ENCODE results near the gene FNBP1. TPM values are rescaled to one million over a fixed set of nuclear protein-coding genes. Genes with fewer than 3 reads are reported as not detected.
"Not testable (repeated sequence)": the region's sequence is repeated elsewhere in the genome, so short reads cannot be mapped to it uniquely, and the experiment has no call there.

The FNBP1 gene
- total RNA-seq, 8 experiments from 2014 or later, result 18.1 to 85.3 (median 29.3) TPM

DNA sequence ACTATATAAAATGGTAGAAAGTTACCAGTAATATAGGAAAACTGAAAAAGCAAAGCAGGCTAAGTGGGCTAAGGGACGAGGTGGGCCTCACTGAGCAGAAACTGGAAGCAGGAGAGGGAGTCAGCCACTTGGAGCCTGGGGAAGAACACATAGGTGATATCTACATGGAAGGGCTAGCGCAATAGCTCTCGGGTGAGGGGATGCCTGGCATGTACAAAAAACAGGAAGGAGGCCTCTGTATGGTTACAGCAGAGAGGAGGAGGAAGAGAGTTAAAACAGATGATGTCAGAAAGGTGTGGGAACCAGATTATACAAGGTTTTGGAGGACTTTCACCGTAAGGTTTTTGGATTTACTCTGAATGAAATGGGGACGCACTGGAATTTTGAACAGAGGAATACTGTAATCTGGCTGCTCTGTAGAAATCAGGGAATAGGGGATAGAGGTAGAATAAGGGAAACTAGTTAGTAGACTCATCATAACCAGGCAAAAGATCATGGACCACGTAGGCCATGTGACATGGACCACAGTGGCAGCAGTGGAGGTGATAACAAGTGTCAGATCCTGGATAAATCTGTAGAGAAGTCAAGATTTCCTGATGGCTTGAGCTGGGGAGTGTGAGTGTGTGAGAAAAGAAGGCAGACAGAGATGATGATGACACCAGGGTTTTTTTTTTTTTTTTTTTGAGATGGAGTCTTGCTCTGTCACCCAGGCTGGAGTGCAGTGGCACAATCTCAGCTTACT lies 52.5 kb downstream of the FNBP1 start:
- 73 to 100% (median 84%) methylated on average over 1 to 5 of the region's 6 CpGs for WGBS, 10 experiments
- Histone ChIP-seq H3K4me3 (no peak overlapping the region), H3K27ac (no peak overlapping the region), H3K4me1 (replicated peaks in 1 of 2) (no peaks in the 10 kb centered on the region)
- no peak for ATAC-seq (replicated peaks in 6 of 8)
- in situ Hi-C loops (cut with MboI; ENCODE audit: low pct_unique_long_range_greater_than_20kb in 2 of 9, low sequenced_read_pairs in 9 of 9, unreplicated experiment in 9 of 9), result no loop called here

GRCh38 chr9:129989740-129990139 lies 53.2 kb downstream of the FNBP1 start:
- 0 to 100% (median 80%) methylated on average over 1 to 4 of the region's 7 CpGs; no CpG with 5 or more reads in 2 of the 10 experiments for WGBS, 10 experiments
- Histone ChIP-seq H3K4me3 (no peak overlapping the region), H3K4me1 (replicated peaks in 1 of 2) (no peaks in the 10 kb centered on the region), H3K27ac (no peak overlapping the region)
- in situ Hi-C loops (cut with MboI; ENCODE audit: low pct_unique_long_range_greater_than_20kb in 2 of 9, low sequenced_read_pairs in 9 of 9, unreplicated experiment in 9 of 9), result no loop called here
- peak in 3 of 8 experiments; percentile 16 to 67 (median 57) for ATAC-seq (replicated peaks in 6 of 8)

GRCh38 chr9:129989362-129989708 lies 53.7 kb downstream of the FNBP1 start:
- no peak for ATAC-seq (replicated peaks in 6 of 8)
- no peak overlapping the region for H3K4me3 ChIP-seq
- in situ Hi-C loops (cut with MboI; ENCODE audit: low pct_unique_long_range_greater_than_20kb in 2 of 9, low sequenced_read_pairs in 9 of 9, unreplicated experiment in 9 of 9), result no loop called here
- no peaks in the 10 kb centered on the region for H3K4me1 ChIP-seq (replicated peaks in 1 of 2)
- H3K27ac ChIP-seq, result no peak overlapping the region
- WGBS, 10 experiments, result 67 to 100% (median 87%) methylated on average over 1 to 3 of the region's 3 CpGs; no CpG with 5 or more reads in 3 of the 10 experiments

DNA sequence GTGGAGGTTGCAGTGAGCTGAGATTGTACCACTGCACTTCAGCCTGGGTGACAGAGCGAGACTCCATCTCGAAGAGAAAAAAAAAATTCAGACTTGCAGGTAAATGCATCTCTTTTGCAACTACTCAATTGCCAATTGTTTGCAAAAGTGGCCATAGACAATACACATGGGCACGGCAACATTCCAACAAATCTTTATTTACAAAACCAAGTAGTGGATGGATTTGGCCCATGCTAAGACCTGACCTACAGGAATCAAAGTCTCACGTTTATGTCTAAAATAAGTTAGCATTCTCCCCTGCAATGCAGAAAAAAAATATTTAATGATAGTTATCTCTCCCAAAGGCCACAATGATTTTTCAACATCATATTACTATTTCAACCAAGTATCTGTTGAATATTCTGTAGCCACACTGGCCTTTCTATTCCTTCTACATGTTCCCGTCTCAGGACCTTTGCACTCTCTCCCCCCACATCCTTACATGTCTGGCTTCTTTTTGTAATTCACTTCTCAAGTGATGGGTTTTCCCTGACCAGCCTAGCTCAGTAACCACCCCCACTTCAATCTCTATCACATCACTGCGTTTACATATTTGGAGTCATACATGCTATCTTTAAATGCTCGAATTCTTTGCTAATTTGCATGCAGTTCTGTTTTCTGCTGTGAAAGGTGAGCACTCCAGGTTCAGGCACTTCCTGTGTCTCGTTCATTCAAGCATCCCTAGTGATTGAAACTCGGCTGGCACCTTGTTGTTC lies 54.2 kb downstream of the FNBP1 start:
- WGBS, 10 experiments, result 42 to 100% (median 74%) methylated on average over 2 to 9 of the region's 9 CpGs
- ATAC-seq (replicated peaks in 6 of 8), result no peak
- Histone ChIP-seq H3K4me1 (replicated peaks in 1 of 2) (no peaks in the 10 kb centered on the region), H3K27ac (no peak overlapping the region), H3K4me3 (no peak overlapping the region)
- in situ Hi-C loops (cut with MboI; ENCODE audit: low pct_unique_long_range_greater_than_20kb in 2 of 9, low sequenced_read_pairs in 9 of 9, unreplicated experiment in 9 of 9), result no loop called here

DNA sequence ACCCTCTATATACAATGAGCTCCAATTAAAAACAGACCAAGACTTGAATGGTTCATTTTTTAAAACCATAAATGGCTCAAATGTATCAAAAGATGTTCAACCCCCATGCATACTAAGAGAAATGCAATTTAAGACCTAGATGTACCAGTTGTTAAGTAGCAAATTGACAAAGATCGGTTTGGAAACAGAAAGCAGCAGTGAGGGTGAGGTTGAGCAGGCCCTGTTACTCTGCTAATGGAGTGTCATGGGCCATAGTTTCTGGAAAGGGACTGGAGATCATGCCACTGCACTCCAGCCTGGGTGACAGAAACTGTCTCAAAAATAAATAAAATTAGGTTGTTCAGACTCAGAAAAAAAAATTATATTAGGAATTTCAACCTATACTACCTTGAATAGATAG lies 55.0 kb downstream of the FNBP1 start:
- in situ Hi-C loops (cut with MboI; ENCODE audit: low pct_unique_long_range_greater_than_20kb in 2 of 9, low sequenced_read_pairs in 9 of 9, unreplicated experiment in 9 of 9), result no loop called here
- 43 to 100% (median 93%) methylated on average over 1 of the region's 1 CpG; no CpG with 5 or more reads in 4 of the 10 experiments for WGBS, 10 experiments
- ATAC-seq (replicated peaks in 6 of 8), result no peak
- Histone ChIP-seq H3K4me1 (replicated peaks in 1 of 2) (no peaks in the 10 kb centered on the region), H3K4me3 (no peak overlapping the region), H3K27ac (no peak overlapping the region)

GRCh38 chr9:129987047-129987446 lies 55.9 kb downstream of the FNBP1 start:
- H3K4me1 ChIP-seq (replicated peaks in 1 of 2), result no peaks in the 10 kb centered on the region
- in situ Hi-C loops (cut with MboI; ENCODE audit: low pct_unique_long_range_greater_than_20kb in 2 of 9, low sequenced_read_pairs in 9 of 9, unreplicated experiment in 9 of 9), result no loop called here
- H3K4me3 ChIP-seq, result no peak overlapping the region
- H3K27ac ChIP-seq, result no peak overlapping the region
- no peak for ATAC-seq (replicated peaks in 6 of 8)
- WGBS, 10 experiments, result 62 to 100% (median 79%) methylated on average over 1 to 8 of the region's 8 CpGs; no CpG with 5 or more reads in 2 of the 10 experiments

- H3K4me1 ChIP-seq (replicated peaks in 1 of 2); H3K4me3 ChIP-seq; H3K27ac ChIP-seq; ATAC-seq (replicated peaks in 6 of 8); in situ Hi-C loops (cut with MboI; ENCODE audit: low pct_unique_long_range_greater_than_20kb in 2 of 9, low sequenced_read_pairs in 9 of 9, unreplicated experiment in 9 of 9): not testable (repeated sequence)
- 78 to 100% (median 81%) methylated on average over 1 to 6 of the region's 9 CpGs; no CpG with 5 or more reads in 5 of the 10 experiments for WGBS, 10 experiments
Observed at GRCh38 chr9:129984589-129984988, 58.4 kb downstream of the FNBP1 start.

DNA sequence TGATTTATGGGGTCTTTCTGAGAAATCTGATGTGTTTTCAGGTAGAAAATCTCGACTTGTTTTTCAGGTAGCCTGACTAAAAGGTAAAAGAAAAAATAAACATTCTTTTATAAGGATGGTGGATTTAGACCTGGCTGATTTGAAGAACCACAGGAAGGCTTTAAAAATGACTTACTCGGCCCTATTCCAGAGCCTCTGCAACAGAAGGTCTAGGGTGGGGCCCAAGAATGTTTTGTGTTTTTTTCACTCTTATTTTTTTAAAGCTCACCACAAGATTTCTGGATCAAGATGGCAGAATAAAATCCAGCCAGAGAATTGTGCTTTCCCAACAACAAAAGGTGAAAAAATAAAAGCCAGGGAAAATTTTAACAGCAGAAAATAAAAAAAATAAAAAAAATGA lies 59.1 kb downstream of the FNBP1 start:
- peak in 1 of 8 experiments; percentile 69 for ATAC-seq (replicated peaks in 6 of 8)
- in situ Hi-C loops (cut with MboI; ENCODE audit: low pct_unique_long_range_greater_than_20kb in 2 of 9, low sequenced_read_pairs in 9 of 9, unreplicated experiment in 9 of 9), result no loop called here
- Histone ChIP-seq H3K4me1 (replicated peaks in 1 of 2) (no peaks in the 10 kb centered on the region), H3K27ac (no peak overlapping the region), H3K4me3 (no peak overlapping the region)
- 0 to 100% (median 81%) methylated on average over 1 to 2 of the region's 2 CpGs for WGBS, 10 experiments

- in situ Hi-C loops (cut with MboI; ENCODE audit: low pct_unique_long_range_greater_than_20kb in 2 of 9, low sequenced_read_pairs in 9 of 9, unreplicated experiment in 9 of 9), result no loop called here
- 61 to 100% (median 84%) methylated on average over 1 to 12 of the region's 15 CpGs for WGBS, 10 experiments
- ATAC-seq (replicated peaks in 6 of 8), result peak in 2 of 8 experiments; percentile 79 to 87
- Histone ChIP-seq H3K27ac (no peak overlapping the region), H3K4me1 (replicated peaks in 1 of 2) (no peaks in the 10 kb centered on the region), H3K4me3 (no peak overlapping the region)
Observed at GRCh38 chr9:129981180-129981907, 61.6 kb downstream of the FNBP1 start.

DNA sequence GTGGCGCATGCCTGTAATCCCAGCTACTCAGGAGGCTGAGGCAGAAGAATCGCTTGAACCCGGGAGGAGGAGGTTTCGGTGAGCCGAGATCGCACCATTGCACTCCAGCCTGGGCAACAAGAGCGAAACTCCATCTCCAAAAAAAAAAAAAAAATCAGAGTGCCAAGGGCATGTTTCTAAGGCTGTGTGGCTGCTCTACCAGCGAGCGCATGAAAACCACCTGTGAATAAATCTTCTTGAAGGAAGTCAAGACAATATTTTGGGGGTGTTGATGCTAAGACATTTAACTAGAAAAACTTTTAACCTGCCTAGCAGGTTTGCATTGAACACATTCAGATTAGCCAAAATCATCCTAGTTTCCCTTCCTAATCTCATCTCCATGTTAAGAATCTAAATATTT lies 62.8 kb downstream of the FNBP1 start:
- H3K4me1 ChIP-seq (replicated peaks in 1 of 2); H3K4me3 ChIP-seq; H3K27ac ChIP-seq; ATAC-seq (replicated peaks in 6 of 8); in situ Hi-C loops (cut with MboI; ENCODE audit: low pct_unique_long_range_greater_than_20kb in 2 of 9, low sequenced_read_pairs in 9 of 9, unreplicated experiment in 9 of 9): not testable (repeated sequence)
- WGBS, 10 experiments, result 80 to 100% (median 100%) methylated on average over 2 to 6 of the region's 9 CpGs; no CpG with 5 or more reads in 1 of the 10 experiments

- in situ Hi-C loops (cut with MboI; ENCODE audit: low pct_unique_long_range_greater_than_20kb in 2 of 9, low sequenced_read_pairs in 9 of 9, unreplicated experiment in 9 of 9), result no loop called here
- 32 to 89% (median 82%) methylated on average over 3 to 7 of the region's 8 CpGs; no CpG with 5 or more reads in 1 of the 10 experiments for WGBS, 10 experiments
- no peak for ATAC-seq (replicated peaks in 6 of 8)
Observed at GRCh38 chr9:129979071-129979745, 63.8 kb downstream of the FNBP1 start.

DNA sequence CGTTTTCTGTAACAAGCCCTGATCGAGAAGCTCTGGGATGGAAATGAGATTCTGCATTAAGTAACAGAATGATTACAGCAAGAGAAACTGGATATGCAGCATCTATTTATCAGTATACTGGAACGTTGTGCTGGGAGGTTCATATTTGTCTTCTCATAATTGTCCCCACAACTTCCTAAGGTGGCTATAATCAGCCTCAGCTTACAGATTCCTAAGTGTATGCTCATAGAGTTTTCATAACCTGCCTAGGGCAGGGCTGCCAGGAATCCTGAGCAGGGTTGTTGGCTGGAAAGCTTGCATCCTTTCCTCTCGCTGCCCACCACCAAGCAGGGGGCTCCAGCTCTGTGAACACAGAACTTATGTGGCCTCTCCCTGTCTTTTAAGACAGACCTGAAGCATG lies 70.2 kb downstream of the FNBP1 start:
- WGBS, 10 experiments, result 71 to 100% (median 98%) methylated on average over 1 to 3 of the region's 4 CpGs; no CpG with 5 or more reads in 4 of the 10 experiments

More at GRCh38 chr9:129979071-129979745, 63.8 kb downstream of the FNBP1 start:
- no peak overlapping the region for H3K4me3 ChIP-seq
- H3K27ac ChIP-seq, result no peak overlapping the region
- no peaks in the 10 kb centered on the region for H3K4me1 ChIP-seq (replicated peaks in 1 of 2)

More for the DNA sequence above, 70.2 kb downstream of the FNBP1 start:
- H3K4me3 ChIP-seq, result no peak overlapping the region
- in situ Hi-C loops (cut with MboI; ENCODE audit: low pct_unique_long_range_greater_than_20kb in 2 of 9, low sequenced_read_pairs in 9 of 9, unreplicated experiment in 9 of 9), result no loop called here
- H3K27ac ChIP-seq, result no peak overlapping the region
- H3K4me1 ChIP-seq (replicated peaks in 1 of 2), result no peaks in the 10 kb centered on the region
- ATAC-seq (replicated peaks in 6 of 8), result no peak

All from motor neuron (in vitro differentiated cells).